ENCODE measurements around the gene NRG2. TPM values are rescaled to one million over a fixed set of nuclear protein-coding genes. Genes with fewer than 3 reads are reported as not detected.

NRG2 gene
- total and polyA plus RNA-seq, 2 of the 8 experiments (the other 6 are each of a cell fraction or from before 2014, with no cell fraction given) = 0.27 to 0.54 TPM

DNA sequence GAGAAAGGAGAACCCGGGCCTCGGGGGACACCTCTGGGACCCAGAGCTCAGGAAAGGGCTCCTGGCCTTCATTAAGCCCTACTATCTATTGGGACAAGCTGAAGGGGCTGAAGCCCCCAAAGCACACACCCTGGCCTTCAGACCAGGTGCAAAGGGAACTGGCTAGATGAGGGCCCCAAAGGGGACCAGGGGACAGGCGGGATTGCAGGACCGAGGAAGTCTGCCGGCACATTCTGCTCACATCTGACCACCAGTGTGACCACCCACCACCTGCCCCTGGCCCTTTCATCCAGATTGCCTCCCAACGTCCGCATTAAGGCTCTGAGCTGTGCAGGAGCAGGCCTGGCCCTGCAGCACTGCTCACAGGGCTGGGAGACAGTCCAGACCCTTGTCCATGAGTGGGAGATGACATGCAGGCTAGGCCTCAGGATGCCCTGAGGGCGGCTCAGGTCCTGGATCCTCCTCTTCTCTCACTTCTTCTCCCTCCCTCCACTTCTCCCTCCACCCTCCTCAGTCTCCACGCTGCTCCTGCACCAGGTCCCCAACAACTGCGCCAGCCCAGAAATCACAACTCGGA lies 228.3 kb downstream of the NRG2 start:
- no peaks in the 10 kb centered on the region for H3K4me1 ChIP-seq (replicated peaks in 1 of 4; ENCODE audit: control insufficient read depth in 3 of 4, insufficient read depth in 4 of 4, low read length in 3 of 4)
- H2AFZ ChIP-seq (ENCODE audit: low read length) = no peak overlapping the region; the same call in 1 of the 2 replicates
- H3K9me3 ChIP-seq (ENCODE audit: insufficient read depth in 2 of 2, low read depth in 1 of 2, low read length in 1 of 2) = no peaks in the 10 kb centered on the region
- no peaks in the 10 kb centered on the region for H3K36me3 ChIP-seq (ENCODE audit: control insufficient read depth in 2 of 4, insufficient read depth in 4 of 4, low read length in 3 of 4)
- 85% methylated on average over 8 of the region's 11 CpGs; no CpG with 5 or more reads in 1 of the 2 experiments for WGBS, 2 experiments (ENCODE audit: extremely low coverage in 1 of 2, insufficient coverage in 1 of 2, insufficient read length in 1 of 2, insufficient replicate concordance in 2 of 2, low coverage in 1 of 2, low lambda C conversion rate in 2 of 2, missing lambda C conversion rate in 1 of 2)
- H2BK15ac ChIP-seq (ENCODE audit: low read length) = no peak overlapping the region
- H2AK5ac ChIP-seq (ENCODE audit: low read depth, low read length) = no peak overlapping the region
- no peak overlapping the region for H2BK5ac ChIP-seq (ENCODE audit: low read depth, low read length)
- DNase-seq (ENCODE audit: low read depth in 1 of 2, low spot score in 2 of 2) = no peak
- H3K27me3 ChIP-seq (replicated peaks in 1 of 4; ENCODE audit: control insufficient read depth in 3 of 4, extremely low read depth in 1 of 4, insufficient read depth in 3 of 4, low read length in 3 of 4) = peaks cover 0 to 2% (median 0%) of the 10 kb centered on the region in 4 experiments; a peak in 1 of 7 replicates
- no peaks in the 10 kb centered on the region for H3K79me1 ChIP-seq (ENCODE audit: low read depth, low read length)
- H3K56ac ChIP-seq (replicated peaks; ENCODE audit: insufficient read length, low read depth, low read length) = no peak overlapping the region
- H3K9ac ChIP-seq (replicated peaks in 1 of 4; ENCODE audit: extremely low read depth in 1 of 4, low read depth in 3 of 4, low read length in 3 of 4) = no peak overlapping the region
- FAIRE-seq = no peak
- H4K8ac ChIP-seq (ENCODE audit: extremely low read depth, insufficient read depth, low read length) = no peak overlapping the region
- no peak overlapping the region for H3K4ac ChIP-seq (replicated peaks; ENCODE audit: insufficient read length, low read depth, low read length)
- H4K5ac ChIP-seq (ENCODE audit: insufficient read length, low read depth, low read length) = no peak overlapping the region
- H3K18ac ChIP-seq (ENCODE audit: extremely low read depth, low read length) = no peak overlapping the region
- POLR2A ChIA-PET (ENCODE audit: partially characterized antibody) = no interaction called here
- no peak overlapping the region for H3K4me2 ChIP-seq (ENCODE audit: insufficient read depth in 1 of 2, low read depth in 2 of 2, low read length in 2 of 2)
- no peaks in the 10 kb centered on the region for H3K23me2 ChIP-seq (ENCODE audit: low read depth, low read length)
- no peak overlapping the region for H3K14ac ChIP-seq (ENCODE audit: insufficient read length)
- H2BK20ac ChIP-seq (ENCODE audit: low read length) = no peak overlapping the region
- peak overlapping the region; percentile 65 for H4K91ac ChIP-seq (replicated peaks; ENCODE audit: insufficient read length, low read length)
- TF ChIP-seq MAFK (IDR thresholded peaks at IDR 0.05; ENCODE audit: low read depth, low read length) = no peak
- no peak for TF ChIP-seq CTCF (IDR thresholded peaks at IDR 0.05; ENCODE audit: control extremely low read depth in 1 of 3, insufficient read depth in 1 of 3, low read depth in 1 of 3, low read length in 3 of 3)
- H3K79me2 ChIP-seq (ENCODE audit: control insufficient read depth in 1 of 2, insufficient read depth in 2 of 2, low read length in 2 of 2) = no peaks in the 10 kb centered on the region
- CTCF ChIA-PET (ENCODE audit: partially characterized antibody) = interaction anchor here (1.0 to 2.3 kb wide), 6 partner anchors 26 to 153 kb away, joined by 5 to 10 read pairs (median 6); no protein-coding TSS in a partner anchor
- no peaks in the 10 kb centered on the region for H4K20me1 ChIP-seq (replicated peaks in 1 of 2; ENCODE audit: control insufficient read depth in 1 of 2, insufficient read depth in 2 of 2, low read length in 2 of 2)
- no peak overlapping the region for H2BK120ac ChIP-seq (replicated peaks; ENCODE audit: low read depth, low read length)
- H3K23ac ChIP-seq (ENCODE audit: insufficient read length) = no peak overlapping the region
- H2BK12ac ChIP-seq (ENCODE audit: low read depth, low read length) = no peak overlapping the region
- no peak overlapping the region for H3K27ac ChIP-seq (ENCODE audit: low read depth, low read length)
- H3K4me3 ChIP-seq (ENCODE audit: extremely low read depth in 1 of 4, insufficient read depth in 2 of 4, low read depth in 3 of 4, low read length in 4 of 4) = no peak overlapping the region

Data from H1 (cell line).